Measurements from ENCODE around the gene SPATA25.
A peak's percentile ranks its signal among the peaks of the same experiment; 100 is the strongest.
"Not testable (repeated sequence)": the region's sequence is repeated elsewhere in the genome, so short reads cannot be mapped to it uniquely, and the experiment has no call there.

Gene SPATA25

GRCh38 chr20:45913116-45913515, 25.7 kb upstream of the SPATA25 start:
- DNase-seq (ENCODE audit: low read depth): no peak

GRCh38 chr20:45912344-45912682, 24.9 kb upstream of the SPATA25 start:
- no peak for DNase-seq (ENCODE audit: low read depth)

- no peak for DNase-seq (ENCODE audit: low read depth)
Measured at GRCh38 chr20:45911486-45912343, 24.3 kb upstream of the SPATA25 start, which contains the start of gene PLTP. Gene PLTP, minus strand, starts transcription at chr20:45912155. Its CDS starts 703 bp downstream, at chr20:45911452.

GRCh38 chr20:45910670-45911485, 23.5 kb upstream of the SPATA25 start:
- no peak for DNase-seq (ENCODE audit: low read depth)

GRCh38 chr20:45909817-45910669, 22.6 kb upstream of the SPATA25 start:
- DNase-seq (ENCODE audit: low read depth): no peak

GRCh38 chr20:45909336-45909808, 21.9 kb upstream of the SPATA25 start:
- no peak for DNase-seq (ENCODE audit: low read depth)

- no peak for DNase-seq (ENCODE audit: low read depth)
Measured at GRCh38 chr20:45908084-45908483, 20.7 kb upstream of the SPATA25 start.

- no peak for DNase-seq (ENCODE audit: low read depth)
Measured at GRCh38 chr20:45907219-45907948, 20.0 kb upstream of the SPATA25 start.

- DNase-seq (ENCODE audit: low read depth): peak; percentile 91
Measured at GRCh38 chr20:45905505-45906079, 18.2 kb upstream of the SPATA25 start.

GRCh38 chr20:45904583-45905504, 17.4 kb upstream of the SPATA25 start:
- DNase-seq (ENCODE audit: low read depth): no peak

GRCh38 chr20:45902199-45902701, 14.8 kb upstream of the SPATA25 start:
- no peak for DNase-seq (ENCODE audit: low read depth)

GRCh38 chr20:45901332-45901731, 13.9 kb upstream of the SPATA25 start:
- DNase-seq (ENCODE audit: low read depth): not testable (repeated sequence)

- no peak for DNase-seq (ENCODE audit: low read depth)
Measured at GRCh38 chr20:45899046-45899835, 11.8 kb upstream of the SPATA25 start.

- DNase-seq (ENCODE audit: low read depth): no peak
Measured at GRCh38 chr20:45898285-45898684, 10.9 kb upstream of the SPATA25 start.

- no peak for DNase-seq (ENCODE audit: low read depth)
Measured at GRCh38 chr20:45897692-45898091, 10.3 kb upstream of the SPATA25 start.

- no peak for DNase-seq (ENCODE audit: low read depth)
Measured at GRCh38 chr20:45897289-45897688, 9.9 kb upstream of the SPATA25 start.

- DNase-seq (ENCODE audit: low read depth): no peak
Measured at GRCh38 chr20:45896641-45897161, 9.3 kb upstream of the SPATA25 start.

GRCh38 chr20:45894797-45895196, 7.4 kb upstream of the SPATA25 start:
- DNase-seq (ENCODE audit: low read depth): no peak

- no peak for DNase-seq (ENCODE audit: low read depth)
Measured at GRCh38 chr20:45893831-45894230, 6.4 kb upstream of the SPATA25 start.
